Natural killer cell (primary cell): ENCODE data around the gene NRROS. TPM values are rescaled to one million over a fixed set of nuclear protein-coding genes. Genes with fewer than 3 reads are reported as not detected.

ENCODE experiments used
- ATAC-seq, 3 donors: fragments of 150-1000 bp in 2 of 3; fragments of 200-7000 bp in 1 of 3; cut with Tn5 transposase; 1 replicate in 1 of 3; 2 replicates in 2 of 3; pipeline ENCODE4 v1.10.0; 2021; ENCODE audit warnings: mild to moderate bottlenecking in 2 of 3, moderate library complexity in 2 of 3
- DNase-seq, 2 donors: peaks; one replicate each; pipeline versions ENCODE4 v3.0.0 to v3.0.0-alpha.2; 2013 to 2021; ENCODE audit warnings: mixed read lengths in 1 of 2
- H3K27ac ChIP-seq: one replicate; pipeline ENCODE4 v1.5.1; 2013; ENCODE audit warnings: mild to moderate bottlenecking, low read length
- H3K27me3 ChIP-seq: one replicate; pipeline ENCODE4 v1.6.1; 2013; ENCODE audit warnings: low read length; ENCODE audit not compliant: control insufficient read depth, insufficient read depth
- H3K36me3 ChIP-seq: one replicate; pipeline ENCODE4 v1.6.1; 2013; ENCODE audit warnings: low read length; ENCODE audit not compliant: control insufficient read depth, insufficient read depth
- H3K4me1 ChIP-seq: one replicate; pipeline ENCODE4 v1.6.1; 2013; ENCODE audit warnings: low read length; ENCODE audit not compliant: control insufficient read depth, insufficient read depth
- H3K4me3 ChIP-seq: one replicate; pipeline ENCODE4 v1.5.1; 2013; ENCODE audit warnings: low read length
- H3K9me3 ChIP-seq: one replicate; pipeline ENCODE4 v1.6.1; 2013; ENCODE audit warnings: low read length; ENCODE audit not compliant: control insufficient read depth, insufficient read depth
- H3K27ac Mint-ChIP-seq, 2 donors: one replicate each; pipeline ENCODE4 v1.8.0; 2022; ENCODE audit warnings: mild to moderate bottlenecking in 2 of 2, mixed read lengths in 2 of 2, moderate library complexity in 1 of 2
- H3K27me3 Mint-ChIP-seq, 2 donors: one replicate each; pipeline ENCODE4 v1.8.0; 2022; ENCODE audit warnings: low read depth in 2 of 2, mixed read lengths in 2 of 2
- H3K36me3 Mint-ChIP-seq: one replicate; pipeline ENCODE4 v1.8.0; 2022; ENCODE audit warnings: mixed read lengths
- H3K4me1 Mint-ChIP-seq, 2 donors: one replicate each; pipeline ENCODE4 v1.8.0; 2022; ENCODE audit warnings: mixed read lengths in 2 of 2
- H3K4me3 Mint-ChIP-seq: one replicate; pipeline ENCODE4 v1.8.0; 2022; ENCODE audit warnings: mild to moderate bottlenecking, moderate library complexity, mixed read lengths
- H3K9me3 Mint-ChIP-seq, 2 donors: one replicate each; pipeline ENCODE4 v1.8.0; 2022; ENCODE audit warnings: mixed read lengths in 2 of 2
- WGBS: methylation state at CpG from one replicate; pipeline ENCODE4 v1.1.7; 2013; ENCODE audit warnings: missing lambda C conversion rate; ENCODE audit not compliant: insufficient coverage; 5-methylcytosine and 5-hydroxymethylcytosine counted together
- intact Hi-C: fragments of 100-400 bp; cut with micrococcal nuclease; formaldehyde crosslinking; loops from one replicate; pipeline ENCODE4 v1.14.2; 2022
- total RNA-seq, 4 donors: library from RNA; stranded (reverse); fragments of 120-200 nt in 1 of 4; gene quantifications; one replicate each; pipeline versions ENCODE4 v1.2.3 to v1.2.4, GENCODE V29; 2013 to 2022
- TF ChIP-seq, protein P1 (sequence below): fragments of 200-600 bp; IDR thresholded peaks from one replicate; pipeline ENCODE4 v1.8.0; 2022; ENCODE audit warnings: antibody characterized with exemption

The NRROS gene
- total RNA-seq, 3 donors from 2014 or later (not counting 1 experiment from before 2014, with no cell fraction given) = 32.5 to 56.3 (median 56.2) TPM

DNA sequence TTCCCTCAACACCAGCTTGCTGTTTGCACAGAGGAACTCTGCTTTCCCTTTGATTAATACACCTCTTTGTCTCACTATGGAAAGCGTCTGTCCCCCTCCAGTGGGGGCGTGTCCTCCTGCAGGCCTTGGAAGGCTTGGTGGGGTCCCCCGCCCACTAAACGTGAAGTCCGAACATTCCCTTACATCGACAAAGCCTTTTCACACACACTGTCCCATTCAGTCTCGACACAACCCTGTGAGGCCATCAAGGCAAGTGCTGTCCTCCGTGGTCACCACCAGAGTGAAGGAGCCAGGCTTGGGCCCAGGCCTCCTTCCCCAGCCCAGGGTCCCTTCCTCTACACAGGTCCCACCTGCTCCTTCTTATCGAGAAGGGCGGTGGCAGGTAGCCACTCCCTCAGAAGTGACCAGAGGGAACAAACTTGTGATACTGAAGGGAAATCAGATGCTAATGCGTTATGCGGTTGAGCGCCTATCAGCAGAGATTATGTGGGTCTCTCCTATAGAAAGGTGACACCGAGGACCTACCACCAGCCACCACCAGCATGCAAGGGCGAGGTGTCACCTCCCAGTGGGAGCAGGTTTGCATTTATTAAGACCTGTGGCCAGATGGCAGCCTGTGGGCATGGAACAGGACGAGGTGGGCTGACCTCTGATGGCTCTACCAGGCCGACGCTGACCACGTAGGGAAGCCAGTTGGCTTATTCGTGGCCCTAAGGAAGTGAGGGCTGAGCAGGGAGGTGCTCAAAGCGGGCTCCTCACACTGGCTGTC lies 6.6 kb downstream of the NRROS start:
- H3K4me1 ChIP-seq = peaks cover 81% of the 10 kb centered on the region
- Mint-ChIP-seq H3K4me1 (peaks cover 81 to 84% of the 10 kb centered on the region in 2 donors), H3K27ac (peak overlapping the region; percentile 96 to 98), H3K4me3 (peak overlapping the region; percentile 86), H3K9me3 (no peaks in the 10 kb centered on the region), H3K27me3 (no peaks in the 10 kb centered on the region), H3K36me3 (no peaks in the 10 kb centered on the region)
- no peak overlapping the region for H3K4me3 ChIP-seq
- no peaks in the 10 kb centered on the region for H3K27me3 ChIP-seq
- intact Hi-C loops = no loop called here
- H3K27ac ChIP-seq = peak overlapping the region; percentile 61
- H3K9me3 ChIP-seq = no peaks in the 10 kb centered on the region
- peak in 1 of 2 donors; percentile 26 for DNase-seq
- H3K36me3 ChIP-seq = peaks cover 16% of the 10 kb centered on the region
- ATAC-seq = peak in 2 of 3 donors; percentile 29 to 30
- TF ChIP-seq, protein P1, sequence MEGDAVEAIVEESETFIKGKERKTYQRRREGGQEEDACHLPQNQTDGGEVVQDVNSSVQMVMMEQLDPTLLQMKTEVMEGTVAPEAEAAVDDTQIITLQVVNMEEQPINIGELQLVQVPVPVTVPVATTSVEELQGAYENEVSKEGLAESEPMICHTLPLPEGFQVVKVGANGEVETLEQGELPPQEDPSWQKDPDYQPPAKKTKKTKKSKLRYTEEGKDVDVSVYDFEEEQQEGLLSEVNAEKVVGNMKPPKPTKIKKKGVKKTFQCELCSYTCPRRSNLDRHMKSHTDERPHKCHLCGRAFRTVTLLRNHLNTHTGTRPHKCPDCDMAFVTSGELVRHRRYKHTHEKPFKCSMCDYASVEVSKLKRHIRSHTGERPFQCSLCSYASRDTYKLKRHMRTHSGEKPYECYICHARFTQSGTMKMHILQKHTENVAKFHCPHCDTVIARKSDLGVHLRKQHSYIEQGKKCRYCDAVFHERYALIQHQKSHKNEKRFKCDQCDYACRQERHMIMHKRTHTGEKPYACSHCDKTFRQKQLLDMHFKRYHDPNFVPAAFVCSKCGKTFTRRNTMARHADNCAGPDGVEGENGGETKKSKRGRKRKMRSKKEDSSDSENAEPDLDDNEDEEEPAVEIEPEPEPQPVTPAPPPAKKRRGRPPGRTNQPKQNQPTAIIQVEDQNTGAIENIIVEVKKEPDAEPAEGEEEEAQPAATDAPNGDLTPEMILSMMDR = no peak
- 57% methylated on average over 21 of the region's 21 CpGs for WGBS

DNA sequence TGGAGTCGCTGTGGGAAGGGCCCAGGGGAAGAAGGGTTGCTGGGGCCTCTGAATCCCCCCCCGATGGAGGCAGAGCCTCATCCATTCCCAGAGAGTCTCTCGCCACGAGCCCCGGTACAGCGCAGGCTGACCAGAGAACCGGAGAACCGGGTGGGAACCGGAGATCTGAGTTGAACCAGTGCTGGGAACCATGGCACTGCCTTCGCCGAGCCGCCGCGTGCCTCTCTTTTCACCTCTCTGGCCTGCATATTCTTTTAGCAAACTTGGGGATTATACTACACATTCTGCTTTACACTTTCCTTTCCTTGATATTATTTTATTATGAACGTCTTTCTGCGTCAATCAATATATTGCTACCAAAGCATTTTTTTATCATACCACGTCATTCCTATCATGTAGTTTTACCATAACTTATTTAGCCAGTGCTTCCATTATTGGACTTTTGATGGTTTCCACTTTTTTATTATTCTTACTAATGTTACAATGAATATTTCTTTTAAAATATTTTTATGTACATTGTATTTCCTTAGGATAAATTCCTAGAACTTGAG lies 7.2 kb downstream of the NRROS start:
- Mint-ChIP-seq H3K4me1 (peaks cover 82 to 84% of the 10 kb centered on the region in 2 donors), H3K27me3 (no peaks in the 10 kb centered on the region), H3K27ac (peak overlapping the region; percentile 96 to 98), H3K4me3 (peak overlapping the region; percentile 86), H3K9me3 (no peaks in the 10 kb centered on the region), H3K36me3 (no peaks in the 10 kb centered on the region)
- no peak overlapping the region for H3K4me3 ChIP-seq
- no peaks in the 10 kb centered on the region for H3K27me3 ChIP-seq
- H3K27ac ChIP-seq = peak overlapping the region; percentile 61
- no peak for DNase-seq
- H3K36me3 ChIP-seq = peaks cover 16% of the 10 kb centered on the region
- ATAC-seq = no peak
- H3K4me1 ChIP-seq = peaks cover 81% of the 10 kb centered on the region
- no peaks in the 10 kb centered on the region for H3K9me3 ChIP-seq
- TF ChIP-seq, protein P1 = no peak
- 72% methylated on average over 15 of the region's 17 CpGs for WGBS
- intact Hi-C loops = no loop called here

DNA sequence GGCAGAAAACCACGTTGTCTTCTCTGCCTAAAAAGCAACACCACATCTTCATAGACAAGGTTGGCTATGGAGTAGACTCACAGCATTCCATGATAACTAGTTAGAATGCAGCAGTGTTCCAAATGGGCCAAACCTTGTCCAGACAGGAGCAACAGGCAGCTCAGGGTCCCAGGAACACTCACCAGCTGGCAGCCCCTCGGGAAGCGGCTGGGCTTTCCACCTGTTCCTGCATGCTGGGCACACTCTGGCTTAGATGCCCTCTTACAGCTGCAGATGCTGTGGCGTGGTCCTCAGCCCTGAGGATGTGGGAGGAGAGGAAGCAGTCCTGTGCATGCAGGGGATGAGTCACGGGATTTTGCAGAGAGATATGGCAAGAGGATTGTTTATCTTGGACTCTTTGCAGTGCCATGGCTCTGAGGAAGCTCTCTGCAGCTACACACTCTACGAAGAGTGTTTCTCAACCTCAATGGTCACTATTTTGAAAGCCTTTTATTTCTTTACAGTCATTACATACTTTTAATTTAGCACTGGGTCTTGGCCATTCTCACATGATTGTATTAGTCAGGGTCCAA lies 11.3 kb downstream of the NRROS start:
- Mint-ChIP-seq H3K36me3 (no peaks in the 10 kb centered on the region), H3K9me3 (no peaks in the 10 kb centered on the region), H3K4me3 (peak overlapping the region; percentile 68), H3K27ac (peak overlapping the region; percentile 27 to 72), H3K27me3 (no peaks in the 10 kb centered on the region), H3K4me1 (peaks cover 72 to 74% of the 10 kb centered on the region in 2 donors)
- no peaks in the 10 kb centered on the region for H3K9me3 ChIP-seq
- H3K27ac ChIP-seq = no peak overlapping the region
- peaks cover 68% of the 10 kb centered on the region for H3K4me1 ChIP-seq
- intact Hi-C loops = no loop called here
- DNase-seq = no peak
- TF ChIP-seq, protein P1 = no peak
- H3K4me3 ChIP-seq = no peak overlapping the region
- no peaks in the 10 kb centered on the region for H3K27me3 ChIP-seq
- peak in 2 of 3 donors; percentile 20 to 64 for ATAC-seq
- H3K36me3 ChIP-seq = peaks cover 35% of the 10 kb centered on the region
- WGBS = 56% methylated on average over 6 of the region's 6 CpGs
